ENCODE results near the gene SBF2. TPM values are rescaled to one million over a fixed set of nuclear protein-coding genes. Genes with fewer than 3 reads are reported as not detected.
A peak's percentile ranks its signal among the peaks of the same experiment; 100 is the strongest.

The SBF2 gene
- total and polyA plus RNA-seq, 2 of the 13 experiments (the other 11 are each of a cell fraction or from before 2014, with no cell fraction given): 24.0 to 45.8 TPM

DNA sequence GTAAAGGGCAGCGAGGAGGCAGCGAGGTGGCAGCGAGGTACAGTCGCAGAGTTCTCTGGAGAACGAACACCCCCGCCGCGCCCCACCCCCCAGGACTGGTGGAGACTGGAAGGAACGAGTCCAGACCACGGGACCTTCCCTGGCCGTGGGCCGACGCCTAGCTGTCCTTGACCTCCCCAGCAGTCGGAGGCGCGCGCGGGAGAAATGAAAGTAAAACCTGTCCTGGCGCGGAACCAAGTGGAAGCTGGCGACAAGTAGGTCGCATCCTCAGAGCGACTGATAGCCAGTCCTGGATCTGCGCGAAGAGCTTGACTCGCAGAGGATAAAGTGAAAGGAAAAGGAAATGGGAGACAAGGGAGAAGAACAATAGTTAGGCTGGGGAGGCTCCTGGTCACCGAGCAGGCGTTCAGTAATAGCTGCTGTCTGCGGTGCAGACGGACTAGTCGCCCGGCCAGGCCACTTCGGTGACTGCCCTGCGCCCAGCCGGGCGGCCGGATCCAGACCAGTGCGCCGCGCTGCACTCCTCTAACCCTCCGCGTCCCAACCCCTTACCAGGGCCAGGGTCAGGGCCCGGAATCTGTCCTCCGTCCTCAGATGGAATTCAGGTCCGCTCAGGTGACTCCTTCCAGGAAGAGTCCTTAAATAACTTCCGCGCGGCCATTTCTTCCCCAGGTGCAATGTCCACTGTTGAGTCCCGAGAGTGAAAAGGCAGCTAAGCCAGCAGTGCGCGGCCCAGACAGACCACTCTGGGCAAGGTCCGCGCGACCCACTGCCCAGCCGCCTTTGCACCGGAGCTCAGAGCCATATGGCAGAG, 8.9 kb upstream of the SBF2 start (continued):
- TF ChIP-seq ATF7-NPFF (CRISPR knock-in tag; IDR thresholded peaks at IDR 0.05; ENCODE audit: low read depth): no peak; the same call in 1 of the 2 replicates
- TF ChIP-seq ZNF17 (CRISPR knock-in tag; IDR thresholded peaks at IDR 0.05): no peak
- peak; percentile 63; the same call in 1 of the 2 replicates for TF ChIP-seq ZNF256 (CRISPR knock-in tag; conservative IDR thresholded peaks at IDR 0.05)
- TF ChIP-seq RFXANK (CRISPR knock-in tag; IDR thresholded peaks at IDR 0.05): no peak
- peak; percentile 21; the same call in 1 of the 2 replicates for TF ChIP-seq TOE1 (CRISPR knock-in tag; IDR thresholded peaks at IDR 0.05)
- TF ChIP-seq, protein P1, sequence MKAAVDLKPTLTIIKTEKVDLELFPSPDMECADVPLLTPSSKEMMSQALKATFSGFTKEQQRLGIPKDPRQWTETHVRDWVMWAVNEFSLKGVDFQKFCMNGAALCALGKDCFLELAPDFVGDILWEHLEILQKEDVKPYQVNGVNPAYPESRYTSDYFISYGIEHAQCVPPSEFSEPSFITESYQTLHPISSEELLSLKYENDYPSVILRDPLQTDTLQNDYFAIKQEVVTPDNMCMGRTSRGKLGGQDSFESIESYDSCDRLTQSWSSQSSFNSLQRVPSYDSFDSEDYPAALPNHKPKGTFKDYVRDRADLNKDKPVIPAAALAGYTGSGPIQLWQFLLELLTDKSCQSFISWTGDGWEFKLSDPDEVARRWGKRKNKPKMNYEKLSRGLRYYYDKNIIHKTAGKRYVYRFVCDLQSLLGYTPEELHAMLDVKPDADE (CRISPR knock-in tag; IDR thresholded peaks at IDR 0.05): no peak
- TF ChIP-seq JUND (CRISPR knock-in tag; IDR thresholded peaks at IDR 0.05): peak; percentile 37; the same call in 1 of the 2 replicates
- TF ChIP-seq, protein P2, sequence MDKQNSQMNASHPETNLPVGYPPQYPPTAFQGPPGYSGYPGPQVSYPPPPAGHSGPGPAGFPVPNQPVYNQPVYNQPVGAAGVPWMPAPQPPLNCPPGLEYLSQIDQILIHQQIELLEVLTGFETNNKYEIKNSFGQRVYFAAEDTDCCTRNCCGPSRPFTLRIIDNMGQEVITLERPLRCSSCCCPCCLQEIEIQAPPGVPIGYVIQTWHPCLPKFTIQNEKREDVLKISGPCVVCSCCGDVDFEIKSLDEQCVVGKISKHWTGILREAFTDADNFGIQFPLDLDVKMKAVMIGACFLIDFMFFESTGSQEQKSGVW (CRISPR knock-in tag; IDR thresholded peaks at IDR 0.05; ENCODE audit: borderline replicate concordance): no peak
- 0 out of 2 replicates have a peak, but pooled peaks have one; percentile 16 for TF ChIP-seq IRX3 (CRISPR knock-in tag; IDR thresholded peaks at IDR 0.05; ENCODE audit: borderline replicate concordance, low read depth)
- TF ChIP-seq, protein P3, sequence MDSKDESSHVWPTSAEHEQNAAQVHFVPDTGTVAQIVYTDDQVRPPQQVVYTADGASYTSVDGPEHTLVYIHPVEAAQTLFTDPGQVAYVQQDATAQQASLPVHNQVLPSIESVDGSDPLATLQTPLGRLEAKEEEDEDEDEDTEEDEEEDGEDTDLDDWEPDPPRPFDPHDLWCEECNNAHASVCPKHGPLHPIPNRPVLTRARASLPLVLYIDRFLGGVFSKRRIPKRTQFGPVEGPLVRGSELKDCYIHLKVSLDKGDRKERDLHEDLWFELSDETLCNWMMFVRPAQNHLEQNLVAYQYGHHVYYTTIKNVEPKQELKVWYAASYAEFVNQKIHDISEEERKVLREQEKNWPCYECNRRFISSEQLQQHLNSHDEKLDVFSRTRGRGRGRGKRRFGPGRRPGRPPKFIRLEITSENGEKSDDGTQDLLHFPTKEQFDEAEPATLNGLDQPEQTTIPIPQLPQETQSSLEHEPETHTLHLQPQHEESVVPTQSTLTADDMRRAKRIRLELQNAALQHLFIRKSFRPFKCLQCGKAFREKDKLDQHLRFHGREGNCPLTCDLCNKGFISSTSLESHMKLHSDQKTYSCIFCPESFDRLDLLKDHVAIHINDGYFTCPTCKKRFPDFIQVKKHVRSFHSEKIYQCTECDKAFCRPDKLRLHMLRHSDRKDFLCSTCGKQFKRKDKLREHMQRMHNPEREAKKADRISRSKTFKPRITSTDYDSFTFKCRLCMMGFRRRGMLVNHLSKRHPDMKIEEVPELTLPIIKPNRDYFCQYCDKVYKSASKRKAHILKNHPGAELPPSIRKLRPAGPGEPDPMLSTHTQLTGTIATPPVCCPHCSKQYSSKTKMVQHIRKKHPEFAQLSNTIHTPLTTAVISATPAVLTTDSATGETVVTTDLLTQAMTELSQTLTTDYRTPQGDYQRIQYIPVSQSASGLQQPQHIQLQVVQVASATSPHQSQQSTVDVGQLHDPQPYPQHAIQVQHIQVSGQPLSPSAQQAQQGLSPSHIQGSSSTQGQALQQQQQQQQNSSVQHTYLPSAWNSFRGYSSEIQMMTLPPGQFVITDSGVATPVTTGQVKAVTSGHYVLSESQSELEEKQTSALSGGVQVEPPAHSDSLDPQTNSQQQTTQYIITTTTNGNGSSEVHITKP (CRISPR knock-in tag; IDR thresholded peaks at IDR 0.05; ENCODE audit: low read depth): no peak; the same call in 1 of the 2 replicates
- 0 out of 2 replicates have a peak, but pooled peaks have one; percentile 15 for TF ChIP-seq ARID2 (CRISPR knock-in tag; IDR thresholded peaks at IDR 0.05; ENCODE audit: borderline replicate concordance)
- TF ChIP-seq, protein P4, sequence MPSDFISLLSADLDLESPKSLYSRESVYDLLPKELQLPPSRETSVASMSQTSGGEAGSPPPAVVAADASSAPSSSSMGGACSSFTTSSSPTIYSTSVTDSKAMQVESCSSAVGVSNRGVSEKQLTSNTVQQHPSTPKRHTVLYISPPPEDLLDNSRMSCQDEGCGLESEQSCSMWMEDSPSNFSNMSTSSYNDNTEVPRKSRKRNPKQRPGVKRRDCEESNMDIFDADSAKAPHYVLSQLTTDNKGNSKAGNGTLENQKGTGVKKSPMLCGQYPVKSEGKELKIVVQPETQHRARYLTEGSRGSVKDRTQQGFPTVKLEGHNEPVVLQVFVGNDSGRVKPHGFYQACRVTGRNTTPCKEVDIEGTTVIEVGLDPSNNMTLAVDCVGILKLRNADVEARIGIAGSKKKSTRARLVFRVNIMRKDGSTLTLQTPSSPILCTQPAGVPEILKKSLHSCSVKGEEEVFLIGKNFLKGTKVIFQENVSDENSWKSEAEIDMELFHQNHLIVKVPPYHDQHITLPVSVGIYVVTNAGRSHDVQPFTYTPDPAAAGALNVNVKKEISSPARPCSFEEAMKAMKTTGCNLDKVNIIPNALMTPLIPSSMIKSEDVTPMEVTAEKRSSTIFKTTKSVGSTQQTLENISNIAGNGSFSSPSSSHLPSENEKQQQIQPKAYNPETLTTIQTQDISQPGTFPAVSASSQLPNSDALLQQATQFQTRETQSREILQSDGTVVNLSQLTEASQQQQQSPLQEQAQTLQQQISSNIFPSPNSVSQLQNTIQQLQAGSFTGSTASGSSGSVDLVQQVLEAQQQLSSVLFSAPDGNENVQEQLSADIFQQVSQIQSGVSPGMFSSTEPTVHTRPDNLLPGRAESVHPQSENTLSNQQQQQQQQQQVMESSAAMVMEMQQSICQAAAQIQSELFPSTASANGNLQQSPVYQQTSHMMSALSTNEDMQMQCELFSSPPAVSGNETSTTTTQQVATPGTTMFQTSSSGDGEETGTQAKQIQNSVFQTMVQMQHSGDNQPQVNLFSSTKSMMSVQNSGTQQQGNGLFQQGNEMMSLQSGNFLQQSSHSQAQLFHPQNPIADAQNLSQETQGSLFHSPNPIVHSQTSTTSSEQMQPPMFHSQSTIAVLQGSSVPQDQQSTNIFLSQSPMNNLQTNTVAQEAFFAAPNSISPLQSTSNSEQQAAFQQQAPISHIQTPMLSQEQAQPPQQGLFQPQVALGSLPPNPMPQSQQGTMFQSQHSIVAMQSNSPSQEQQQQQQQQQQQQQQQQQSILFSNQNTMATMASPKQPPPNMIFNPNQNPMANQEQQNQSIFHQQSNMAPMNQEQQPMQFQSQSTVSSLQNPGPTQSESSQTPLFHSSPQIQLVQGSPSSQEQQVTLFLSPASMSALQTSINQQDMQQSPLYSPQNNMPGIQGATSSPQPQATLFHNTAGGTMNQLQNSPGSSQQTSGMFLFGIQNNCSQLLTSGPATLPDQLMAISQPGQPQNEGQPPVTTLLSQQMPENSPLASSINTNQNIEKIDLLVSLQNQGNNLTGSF (CRISPR knock-in tag; IDR thresholded peaks at IDR 0.05): 0 out of 2 replicates have a peak, but pooled peaks have one; percentile 21
- peak; percentile 75 for TF ChIP-seq ZSCAN31 (CRISPR knock-in tag; IDR thresholded peaks at IDR 0.05; ENCODE audit: low read depth)
- TF ChIP-seq, protein P5, sequence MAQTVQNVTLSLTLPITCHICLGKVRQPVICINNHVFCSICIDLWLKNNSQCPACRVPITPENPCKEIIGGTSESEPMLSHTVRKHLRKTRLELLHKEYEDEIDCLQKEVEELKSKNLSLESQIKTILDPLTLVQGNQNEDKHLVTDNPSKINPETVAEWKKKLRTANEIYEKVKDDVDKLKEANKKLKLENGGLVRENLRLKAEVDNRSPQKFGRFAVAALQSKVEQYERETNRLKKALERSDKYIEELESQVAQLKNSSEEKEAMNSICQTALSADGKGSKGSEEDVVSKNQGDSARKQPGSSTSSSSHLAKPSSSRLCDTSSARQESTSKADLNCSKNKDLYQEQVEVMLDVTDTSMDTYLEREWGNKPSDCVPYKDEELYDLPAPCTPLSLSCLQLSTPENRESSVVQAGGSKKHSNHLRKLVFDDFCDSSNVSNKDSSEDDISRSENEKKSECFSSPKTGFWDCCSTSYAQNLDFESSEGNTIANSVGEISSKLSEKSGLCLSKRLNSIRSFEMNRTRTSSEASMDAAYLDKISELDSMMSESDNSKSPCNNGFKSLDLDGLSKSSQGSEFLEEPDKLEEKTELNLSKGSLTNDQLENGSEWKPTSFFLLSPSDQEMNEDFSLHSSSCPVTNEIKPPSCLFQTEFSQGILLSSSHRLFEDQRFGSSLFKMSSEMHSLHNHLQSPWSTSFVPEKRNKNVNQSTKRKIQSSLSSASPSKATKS (CRISPR knock-in tag; IDR thresholded peaks at IDR 0.05): no peak
